ENCODE results near the gene ERMAP. TPM values are rescaled to one million over a fixed set of nuclear protein-coding genes. Genes with fewer than 3 reads are reported as not detected.
"Not testable (repeated sequence)": the region's sequence is repeated elsewhere in the genome, so short reads cannot be mapped to it uniquely, and the experiment has no call there.

The ERMAP gene
- total and polyA plus RNA-seq, 12 donors = 8.1 to 24.7 (median 15.3) TPM

GRCh38 chr1:42861014-42861399, 44.1 kb downstream of the ERMAP start:
- DNase-seq = no peak
- intact Hi-C loops (cut with DNase I) = no loop called here
- peaks cover 0 to 3% (median 0%) of the 10 kb centered on the region in 3 donors for H3K9me3 ChIP-seq (replicated peaks in 1 of 3)

GRCh38 chr1:42866549-42866948, 49.6 kb downstream of the ERMAP start:
- 72 to 91% (median 83%) methylated on average over 5 of the region's 5 CpGs for WGBS, 4 donors
- Histone ChIP-seq H3K4me1 (replicated peaks in 1 of 2) (no peaks in the 10 kb centered on the region), H3K27ac (no peak overlapping the region), H3K36me3 (replicated peaks in 1 of 2) (no peaks in the 10 kb centered on the region), H3K27me3 (no peaks in the 10 kb centered on the region), H3K4me3 (no peak overlapping the region), H3K9me3 (replicated peaks in 1 of 3) (peaks cover 0 to 3% (median 0%) of the 10 kb centered on the region in 3 donors)
- TF ChIP-seq POLR2A (IDR thresholded peaks at IDR 0.05) = no peak
- no peak for DNase-seq
- intact Hi-C loops (cut with DNase I) = no loop called here

More at GRCh38 chr1:42861014-42861399, 44.1 kb downstream of the ERMAP start:
- no peaks in the 10 kb centered on the region for H3K36me3 ChIP-seq (replicated peaks in 1 of 2)
- H3K4me1 ChIP-seq (replicated peaks in 1 of 2) = no peaks in the 10 kb centered on the region
- no peak overlapping the region for H3K4me3 ChIP-seq
- no peaks in the 10 kb centered on the region for H3K27me3 ChIP-seq
- no peak for TF ChIP-seq CTCF (IDR thresholded peaks at IDR 0.05)
- H3K27ac ChIP-seq = no peak overlapping the region

GRCh38 chr1:42868466-42868865, 51.5 kb downstream of the ERMAP start:
- H3K4me3 ChIP-seq; H3K36me3 ChIP-seq (replicated peaks in 1 of 2); H3K9me3 ChIP-seq (replicated peaks in 1 of 3); H3K4me1 ChIP-seq (replicated peaks in 1 of 2); DNase-seq; H3K27me3 ChIP-seq; intact Hi-C loops (cut with DNase I); H3K27ac ChIP-seq: not testable (repeated sequence)
- 53 to 77% (median 68%) methylated on average over 3 to 4 of the region's 4 CpGs for WGBS, 4 donors

- H3K4me1 ChIP-seq (replicated peaks in 1 of 2); H3K27me3 ChIP-seq; intact Hi-C loops (cut with DNase I); H3K27ac ChIP-seq; H3K4me3 ChIP-seq; H3K9me3 ChIP-seq (replicated peaks in 1 of 3); H3K36me3 ChIP-seq (replicated peaks in 1 of 2); DNase-seq: not testable (repeated sequence)
- 60 to 74% (median 68%) methylated on average over 2 of the region's 2 CpGs for WGBS, 4 donors
Measured at GRCh38 chr1:42869254-42869653, 52.3 kb downstream of the ERMAP start.

GRCh38 chr1:42869751-42870150, 52.8 kb downstream of the ERMAP start:
- H3K4me1 ChIP-seq (replicated peaks in 1 of 2); H3K27me3 ChIP-seq; H3K27ac ChIP-seq; H3K4me3 ChIP-seq; H3K9me3 ChIP-seq (replicated peaks in 1 of 3); H3K36me3 ChIP-seq (replicated peaks in 1 of 2); DNase-seq; intact Hi-C loops (cut with DNase I): not testable (repeated sequence)
- 81 to 100% (median 87%) methylated on average over 2 of the region's 2 CpGs for WGBS, 4 donors

GRCh38 chr1:42873108-42873507, 56.2 kb downstream of the ERMAP start:
- H3K36me3 ChIP-seq (replicated peaks in 1 of 2); H3K4me3 ChIP-seq; H3K27me3 ChIP-seq; H3K9me3 ChIP-seq (replicated peaks in 1 of 3); H3K27ac ChIP-seq; H3K4me1 ChIP-seq (replicated peaks in 1 of 2); intact Hi-C loops (cut with DNase I); DNase-seq: not testable (repeated sequence)

GRCh38 chr1:42873670-42874069, 56.7 kb downstream of the ERMAP start:
- Histone ChIP-seq H3K9me3 (replicated peaks in 1 of 3) (no peaks in the 10 kb centered on the region), H3K4me3 (no peak overlapping the region), H3K27me3 (no peaks in the 10 kb centered on the region), H3K4me1 (replicated peaks in 1 of 2) (no peaks in the 10 kb centered on the region), H3K36me3 (replicated peaks in 1 of 2) (no peaks in the 10 kb centered on the region), H3K27ac (no peak overlapping the region)
- TF ChIP-seq CTCF (IDR thresholded peaks at IDR 0.05) = no peak
- TF ChIP-seq POLR2A (IDR thresholded peaks at IDR 0.05) = no peak
- 76 to 89% (median 82%) methylated on average over 1 of the region's 1 CpG for WGBS, 4 donors
- no peak for DNase-seq
- intact Hi-C loops (cut with DNase I) = no loop called here

All from adrenal gland (tissue), 12 donors.